Measurements from ENCODE around the gene MXRA8. TPM values are rescaled to one million over a fixed set of nuclear protein-coding genes. Genes with fewer than 3 reads are reported as not detected.

Gene MXRA8
- total RNA-seq, 1 donor from 2014 or later = 0.16 TPM

DNA sequence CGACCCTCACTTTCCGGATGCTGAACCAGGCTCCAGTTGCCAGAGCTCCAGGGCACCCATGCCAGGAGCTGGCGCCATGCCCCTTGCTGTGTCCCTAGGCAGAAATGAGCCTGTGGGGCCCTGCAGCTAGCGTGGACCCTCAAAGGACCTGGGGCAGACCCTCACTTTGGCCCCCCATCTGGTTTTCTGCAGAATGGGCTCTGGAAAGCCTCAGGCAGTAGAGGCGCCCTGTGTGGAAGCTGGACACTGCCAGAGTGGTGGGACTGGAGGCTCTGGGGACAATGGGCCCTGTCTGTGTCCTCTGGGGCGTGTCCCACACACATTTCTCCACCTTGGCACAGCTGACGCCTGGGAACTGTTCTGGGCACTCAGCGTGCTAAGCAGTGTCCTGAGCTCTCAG, 22.9 kb upstream of the MXRA8 start:
- peaks cover 16% of the 10 kb centered on the region for H3K36me3 Mint-ChIP-seq (ENCODE audit: low read depth)
- ChIA-PET CTCF (no interaction called here), POLR2A (no interaction called here)
- DNase-seq (no peak), ATAC-seq (ENCODE audit: low read depth) (no peak)
- no peaks in the 10 kb centered on the region for H3K27me3 Mint-ChIP-seq
- H3K9me3 Mint-ChIP-seq = no peaks in the 10 kb centered on the region
- no peak overlapping the region for H3K27ac Mint-ChIP-seq
- TF ChIP-seq, protein P1, sequence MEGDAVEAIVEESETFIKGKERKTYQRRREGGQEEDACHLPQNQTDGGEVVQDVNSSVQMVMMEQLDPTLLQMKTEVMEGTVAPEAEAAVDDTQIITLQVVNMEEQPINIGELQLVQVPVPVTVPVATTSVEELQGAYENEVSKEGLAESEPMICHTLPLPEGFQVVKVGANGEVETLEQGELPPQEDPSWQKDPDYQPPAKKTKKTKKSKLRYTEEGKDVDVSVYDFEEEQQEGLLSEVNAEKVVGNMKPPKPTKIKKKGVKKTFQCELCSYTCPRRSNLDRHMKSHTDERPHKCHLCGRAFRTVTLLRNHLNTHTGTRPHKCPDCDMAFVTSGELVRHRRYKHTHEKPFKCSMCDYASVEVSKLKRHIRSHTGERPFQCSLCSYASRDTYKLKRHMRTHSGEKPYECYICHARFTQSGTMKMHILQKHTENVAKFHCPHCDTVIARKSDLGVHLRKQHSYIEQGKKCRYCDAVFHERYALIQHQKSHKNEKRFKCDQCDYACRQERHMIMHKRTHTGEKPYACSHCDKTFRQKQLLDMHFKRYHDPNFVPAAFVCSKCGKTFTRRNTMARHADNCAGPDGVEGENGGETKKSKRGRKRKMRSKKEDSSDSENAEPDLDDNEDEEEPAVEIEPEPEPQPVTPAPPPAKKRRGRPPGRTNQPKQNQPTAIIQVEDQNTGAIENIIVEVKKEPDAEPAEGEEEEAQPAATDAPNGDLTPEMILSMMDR (IDR thresholded peaks at IDR 0.05) = no peak
- H3K4me3 Mint-ChIP-seq = no peak overlapping the region
- no peaks in the 10 kb centered on the region for H3K4me1 Mint-ChIP-seq
- intact Hi-C loops (cut with micrococcal nuclease) = no loop called here

DNA sequence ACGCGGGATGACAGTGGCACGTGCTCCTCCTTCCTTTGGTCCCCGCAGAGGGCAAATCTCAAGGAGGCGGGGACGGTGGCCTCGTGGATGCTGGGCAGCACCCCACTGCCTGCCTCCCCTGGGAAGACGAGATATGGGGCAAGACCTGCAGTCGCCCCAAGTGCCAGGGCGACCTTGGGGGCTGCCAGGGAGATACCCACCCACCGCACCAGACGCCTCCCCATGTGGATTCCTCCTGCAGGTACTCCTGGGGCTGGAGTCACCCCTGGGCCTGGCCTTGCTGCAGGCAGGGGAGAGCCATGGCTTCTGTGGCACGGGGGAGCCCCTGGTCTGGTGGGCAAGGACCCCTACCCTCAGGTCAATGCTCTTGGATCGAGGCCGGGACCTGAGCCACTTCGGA, 22.5 kb upstream of the MXRA8 start:
- ChIA-PET POLR2A (no interaction called here), CTCF (no interaction called here)
- Mint-ChIP-seq H3K27ac (no peak overlapping the region), H3K36me3 (ENCODE audit: low read depth) (peaks cover 12% of the 10 kb centered on the region), H3K4me3 (no peak overlapping the region), H3K27me3 (no peaks in the 10 kb centered on the region), H3K4me1 (peaks cover 1% of the 10 kb centered on the region), H3K9me3 (no peaks in the 10 kb centered on the region)
- DNase-seq (no peak), ATAC-seq (ENCODE audit: low read depth) (no peak)
- intact Hi-C loops (cut with micrococcal nuclease) = no loop called here
- TF ChIP-seq, protein P1 (IDR thresholded peaks at IDR 0.05) = no peak

DNA sequence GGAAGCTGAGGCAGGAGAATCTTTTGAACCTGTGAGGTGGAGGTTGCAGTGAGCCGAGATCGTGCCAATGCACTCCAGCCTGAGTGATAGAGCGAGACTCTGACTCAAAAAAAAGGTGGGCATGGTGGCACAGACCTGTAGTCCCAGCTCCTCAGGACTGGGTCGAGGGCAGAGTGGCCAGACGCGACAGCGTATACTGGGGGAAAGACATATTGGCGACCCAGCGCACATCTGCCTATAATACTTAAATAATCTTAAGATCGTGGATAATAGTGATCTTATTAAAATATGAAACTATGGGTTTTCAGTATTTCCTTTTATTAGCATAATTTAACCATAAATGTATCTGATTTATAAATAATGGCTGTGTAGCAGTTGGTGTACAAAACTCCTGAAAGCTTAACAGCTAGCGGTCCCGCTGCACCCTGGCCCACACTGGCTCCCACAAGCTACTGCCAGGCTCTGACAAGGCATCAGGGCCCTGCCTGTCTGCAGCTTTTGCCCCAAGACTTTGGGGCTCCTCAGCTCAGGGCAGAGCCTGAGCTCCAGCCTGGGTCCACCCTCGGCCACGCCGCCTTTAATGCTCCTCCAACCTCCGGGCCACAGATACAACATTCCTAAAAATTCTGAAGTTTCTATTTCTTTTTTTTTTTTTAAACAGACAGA, 19.3 kb upstream of the MXRA8 start:
- H3K27me3 Mint-ChIP-seq = no peaks in the 10 kb centered on the region
- intact Hi-C loops (cut with micrococcal nuclease) = no loop called here
- no peaks in the 10 kb centered on the region for H3K9me3 Mint-ChIP-seq
- TF ChIP-seq, protein P1 (IDR thresholded peaks at IDR 0.05) = no peak
- ATAC-seq (ENCODE audit: low read depth) = no peak
- H3K4me1 Mint-ChIP-seq = peaks cover 19% of the 10 kb centered on the region
- no peak overlapping the region for H3K4me3 Mint-ChIP-seq
- no peak overlapping the region for H3K27ac Mint-ChIP-seq
- CTCF ChIA-PET = no interaction called here
- POLR2A ChIA-PET = interaction anchor here (0.5 to 7.6 kb wide), 3 partner anchors 20 to 993 kb away, joined by 3 to 116 read pairs (median 8); partner anchors contain the start of gene CCNL2
- DNase-seq = no peak
- peaks cover 14% of the 10 kb centered on the region for H3K36me3 Mint-ChIP-seq (ENCODE audit: low read depth)

DNA sequence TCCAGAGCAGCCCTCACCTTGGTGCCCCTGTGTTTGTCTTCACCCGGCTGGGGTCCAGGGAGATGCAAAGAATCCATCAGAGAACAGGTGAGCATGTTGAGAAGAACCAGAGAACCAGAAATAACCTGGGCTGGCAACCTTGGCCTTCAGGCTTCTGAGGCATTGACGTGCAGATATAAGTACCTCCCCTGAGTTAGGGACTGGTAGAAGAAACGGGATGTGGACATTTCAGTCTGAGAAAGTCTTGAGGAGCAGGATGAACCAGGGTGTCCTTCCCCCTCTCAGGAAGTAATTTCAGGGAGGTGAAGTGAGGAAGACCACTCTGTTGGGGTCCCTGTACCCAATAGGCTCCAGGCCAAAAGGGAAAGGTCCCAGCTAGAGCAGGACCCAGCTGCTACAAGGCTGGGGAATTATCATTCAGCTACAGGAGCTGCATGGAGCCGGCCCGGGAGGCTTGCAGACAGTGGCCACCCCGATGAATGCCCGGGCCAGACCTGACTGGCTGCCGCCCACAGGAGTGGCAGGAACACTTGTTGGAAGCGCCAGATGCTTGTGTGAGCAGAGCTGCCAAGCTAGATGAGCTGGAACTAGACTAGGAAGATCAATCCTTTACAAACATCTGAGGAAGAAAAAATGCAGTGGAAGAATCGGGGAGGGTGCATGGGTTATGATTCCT, 18.3 kb upstream of the MXRA8 start:
- H3K27ac Mint-ChIP-seq = no peak overlapping the region
- intact Hi-C loops (cut with micrococcal nuclease) = no loop called here
- ChIA-PET POLR2A (interaction anchor here (7.6 kb wide), 1 partner anchor 21 kb away, joined by 116 read pairs; the partner anchor contains the start of gene CCNL2), CTCF (no interaction called here)
- TF ChIP-seq, protein P1 (IDR thresholded peaks at IDR 0.05) = no peak
- H3K9me3 Mint-ChIP-seq = no peaks in the 10 kb centered on the region
- no peak for DNase-seq
- peaks cover 23% of the 10 kb centered on the region for H3K4me1 Mint-ChIP-seq
- H3K27me3 Mint-ChIP-seq = no peaks in the 10 kb centered on the region
- H3K4me3 Mint-ChIP-seq = no peak overlapping the region
- peaks cover 12% of the 10 kb centered on the region for H3K36me3 Mint-ChIP-seq (ENCODE audit: low read depth)
- no peak for ATAC-seq (ENCODE audit: low read depth)

Measured in activated B cell treated with CpG ODN at 0.5 μM for 24 hours (primary cell).